LNCAP (cell line): ENCODE data around the gene LGALS16.

Experiments
- CTCF ChIP-seq: fragments of 450-650 bp; IDR thresholded peaks from 2 replicates; pipeline ENCODE4 v1.5.1; 2017; ENCODE audit warnings: mild to moderate bottlenecking

The LGALS16 gene

GRCh38 chr19:39695759-39696158 is 40.0 kb downstream of the LGALS16 start:
- no peak for TF ChIP-seq CTCF

- TF ChIP-seq CTCF = no peak
Measured at GRCh38 chr19:39696387-39696786, 40.7 kb downstream of the LGALS16 start.

GRCh38 chr19:39698535-39698934 is 42.8 kb downstream of the LGALS16 start:
- TF ChIP-seq CTCF = no peak

GRCh38 chr19:39701291-39701690 is 45.6 kb downstream of the LGALS16 start:
- no peak for TF ChIP-seq CTCF

GRCh38 chr19:39704181-39705044 is 48.7 kb downstream of the LGALS16 start, which contains the start of gene LGALS14:
TSS of gene LGALS14 (plus strand) at chr19:39704481. CDS start at chr19:39704529, 48 bp downstream.
- TF ChIP-seq CTCF = no peak

GRCh38 chr19:39705578-39706188 is 50.0 kb downstream of the LGALS16 start:
- TF ChIP-seq CTCF = no peak

- no peak for TF ChIP-seq CTCF
Measured at GRCh38 chr19:39708594-39708993, 52.9 kb downstream of the LGALS16 start.
